Measurements from ENCODE around the gene DICER1. TPM values are rescaled to one million over a fixed set of nuclear protein-coding genes. Genes with fewer than 3 reads are reported as not detected.

Gene DICER1
- total RNA-seq, 4 donors from 2014 or later = 64.3 to 125 (median 78.0) TPM

DNA sequence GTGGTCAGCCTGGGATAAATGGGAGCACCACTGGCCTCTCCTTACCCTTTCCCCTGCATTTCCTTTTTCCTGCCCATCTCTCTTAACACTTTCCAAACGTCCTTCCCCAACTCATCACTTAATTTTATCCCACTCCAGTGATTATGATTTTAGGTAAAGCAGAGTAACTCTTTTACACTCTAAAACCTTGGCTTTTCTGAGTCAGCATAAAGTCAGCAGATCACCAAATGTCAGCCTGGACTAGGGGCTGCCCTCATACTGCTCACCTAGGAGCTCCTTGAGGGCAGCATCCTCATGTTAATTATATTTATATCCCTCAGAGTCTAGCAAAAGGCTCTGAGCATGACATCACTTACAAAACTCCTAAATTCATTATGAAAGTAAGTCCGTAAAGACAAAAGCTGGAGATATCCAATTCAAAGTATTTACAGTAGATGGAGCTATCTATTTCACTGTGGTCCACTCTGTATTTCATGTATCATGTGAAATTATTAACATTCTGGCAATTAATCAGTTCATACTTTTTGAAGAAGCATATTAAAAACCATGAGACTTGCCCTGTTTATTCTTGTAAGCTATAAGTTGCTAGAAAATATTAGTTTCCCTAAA is 17.0 kb upstream of the DICER1 start:
- Histone ChIP-seq H3K4me3 (no peak overlapping the region), H3K27ac (peak overlapping the region in 1 of 4 donors; percentile 1), H3K27me3 (no peaks in the 10 kb centered on the region), H3K9me3 (no peaks in the 10 kb centered on the region), H3K36me3 (no peaks in the 10 kb centered on the region), H3K4me1 (peaks cover 0 to 13% (median 0%) of the 10 kb centered on the region in 4 donors)
- DNase-seq = no peak
- peak in 3 of 6 experiments; percentile 9 to 36 (median 16) for TF ChIP-seq CTCF (IDR thresholded peaks at IDR 0.05)
- no peak for TF ChIP-seq POLR2A (IDR thresholded peaks at IDR 0.05)

GRCh38 chr14:95173518-95173917 is 16.2 kb upstream of the DICER1 start:
- Histone ChIP-seq H3K36me3 (no peaks in the 10 kb centered on the region), H3K27ac (peak overlapping the region in 1 of 4 donors; percentile 1), H3K9me3 (no peaks in the 10 kb centered on the region), H3K4me3 (no peak overlapping the region), H3K4me1 (peaks cover 0 to 13% (median 0%) of the 10 kb centered on the region in 4 donors), H3K27me3 (no peaks in the 10 kb centered on the region)
- TF ChIP-seq CTCF (IDR thresholded peaks at IDR 0.05) = no peak
- TF ChIP-seq POLR2A (IDR thresholded peaks at IDR 0.05) = no peak
- no peak for DNase-seq

GRCh38 chr14:95167177-95167576 is 9.8 kb upstream of the DICER1 start:
- Histone ChIP-seq H3K27me3 (no peaks in the 10 kb centered on the region), H3K27ac (no peak overlapping the region), H3K4me3 (no peak overlapping the region), H3K36me3 (no peaks in the 10 kb centered on the region), H3K4me1 (no peaks in the 10 kb centered on the region), H3K9me3 (no peaks in the 10 kb centered on the region)
- TF ChIP-seq CTCF (IDR thresholded peaks at IDR 0.05) (no peak), POLR2A (IDR thresholded peaks at IDR 0.05) (no peak)
- no peak for DNase-seq

DNA sequence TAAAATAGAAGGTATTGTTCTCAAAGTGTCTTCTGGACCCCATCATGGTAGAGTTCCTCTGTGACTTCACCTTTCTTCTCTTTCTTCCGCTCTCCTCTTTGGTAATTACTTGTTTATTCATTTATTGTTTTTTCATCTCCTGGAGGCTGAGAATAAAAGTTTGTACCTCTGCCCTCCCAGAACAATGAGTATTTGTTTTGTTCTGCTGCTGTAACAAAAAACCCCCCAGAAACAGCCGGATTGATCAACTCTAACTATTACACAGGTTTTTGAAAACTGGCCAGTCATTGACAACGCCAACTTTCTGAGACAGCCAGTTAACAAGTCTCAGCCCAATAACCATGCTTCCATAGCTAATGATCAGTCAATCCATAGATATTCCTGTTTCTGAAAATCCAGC is 8.2 kb upstream of the DICER1 start:
- DNase-seq = no peak
- Histone ChIP-seq H3K27me3 (no peaks in the 10 kb centered on the region), H3K27ac (no peak overlapping the region), H3K36me3 (no peaks in the 10 kb centered on the region), H3K4me1 (no peaks in the 10 kb centered on the region), H3K9me3 (no peaks in the 10 kb centered on the region), H3K4me3 (no peak overlapping the region)
- TF ChIP-seq POLR2A (IDR thresholded peaks at IDR 0.05) (no peak), CTCF (IDR thresholded peaks at IDR 0.05) (no peak)

DNA sequence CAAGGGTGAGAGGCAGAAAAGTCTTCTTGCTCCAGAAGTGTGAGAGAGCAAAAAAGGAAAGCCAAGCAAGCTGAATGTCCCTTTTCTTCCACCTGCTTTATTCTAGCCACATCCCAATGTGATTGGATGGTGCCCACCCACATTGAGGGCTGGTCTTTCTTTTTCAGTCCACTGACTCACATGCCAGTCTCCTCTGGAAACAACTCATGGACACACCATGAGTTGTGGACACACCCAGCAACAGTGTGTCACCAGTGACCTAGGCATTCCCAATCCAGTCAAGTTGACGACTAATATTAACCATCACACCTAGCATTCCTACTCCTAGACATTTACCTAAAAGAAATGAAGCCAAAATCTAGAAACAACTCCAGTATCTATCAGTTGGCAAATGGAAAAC is 7.2 kb upstream of the DICER1 start:
- TF ChIP-seq CTCF (IDR thresholded peaks at IDR 0.05) (no peak), POLR2A (IDR thresholded peaks at IDR 0.05) (no peak)
- no peaks in the 10 kb centered on the region for H3K9me3 ChIP-seq

DNA sequence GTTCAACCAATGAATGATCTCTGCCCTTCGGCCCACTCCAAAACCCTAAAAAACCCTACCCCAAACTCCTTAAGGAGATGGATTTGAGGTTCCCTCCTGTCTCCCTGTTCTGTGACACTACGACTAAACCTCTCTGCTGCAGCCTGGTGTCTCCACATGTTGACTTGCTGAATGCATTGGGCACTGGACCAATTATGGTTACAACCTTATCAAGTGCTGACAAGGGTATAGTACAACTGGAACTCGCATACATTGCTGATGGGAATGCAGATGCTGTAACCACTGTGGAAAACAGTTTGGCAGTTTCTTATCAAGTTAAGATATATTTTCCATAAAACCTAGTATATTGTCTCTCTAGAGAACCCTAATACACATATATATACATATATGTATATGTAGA is 6.3 kb upstream of the DICER1 start:
- Histone ChIP-seq H3K4me3 (no peak overlapping the region), H3K4me1 (peaks cover 0 to 2% (median 0%) of the 10 kb centered on the region in 4 donors), H3K27me3 (no peaks in the 10 kb centered on the region), H3K9me3 (no peaks in the 10 kb centered on the region), H3K27ac (no peak overlapping the region), H3K36me3 (no peaks in the 10 kb centered on the region)
- DNase-seq = no peak
- TF ChIP-seq CTCF (IDR thresholded peaks at IDR 0.05) = no peak
- TF ChIP-seq POLR2A (IDR thresholded peaks at IDR 0.05) = no peak

More for the DNA sequence above, 7.2 kb upstream of the DICER1 start:
- no peak for DNase-seq
- Histone ChIP-seq H3K4me3 (no peak overlapping the region), H3K36me3 (no peaks in the 10 kb centered on the region), H3K27ac (no peak overlapping the region), H3K4me1 (no peaks in the 10 kb centered on the region), H3K27me3 (no peaks in the 10 kb centered on the region)

Measured in Peyer's patch (tissue), 4 donors.